ENCODE measurements around the gene ADGRD1.

ADGRD1 gene

GRCh38 chr12:131094831-131095805, 141.4 kb downstream of the ADGRD1 start:
- TF ChIP-seq EZH2 (IDR thresholded peaks at IDR 0.05) (no peak), FOXP2 (optimal IDR thresholded peaks at IDR 0.05; ENCODE audit: control extremely low read depth, extremely low read length, insufficient read depth) (no peak), POLR2AphosphoS5 (IDR thresholded peaks at IDR 0.05; ENCODE audit: borderline replicate concordance, low read depth, low read length) (no peak)
- Histone ChIP-seq H3K27ac (no peak overlapping the region), H3K9ac (ENCODE audit: insufficient read length) (no peak overlapping the region), H3K4me3 (no peak overlapping the region), H3K36me3 (ENCODE audit: insufficient read depth, low read length) (no peaks in the 10 kb centered on the region), H3K9me3 (ENCODE audit: low read depth, low read length) (no peaks in the 10 kb centered on the region)
- DNase-seq (ENCODE audit: low read depth, low spot score), result no peak

- H3K27ac ChIP-seq, result no peak overlapping the region
- H3K9me3 ChIP-seq (ENCODE audit: low read depth, low read length), result no peaks in the 10 kb centered on the region
- TF ChIP-seq FOXP2 (optimal IDR thresholded peaks at IDR 0.05; ENCODE audit: control extremely low read depth, extremely low read length, insufficient read depth) (no peak), POLR2AphosphoS5 (IDR thresholded peaks at IDR 0.05; ENCODE audit: borderline replicate concordance, low read depth, low read length) (no peak), EZH2 (IDR thresholded peaks at IDR 0.05) (no peak)
- H3K9ac ChIP-seq (ENCODE audit: insufficient read length), result no peak overlapping the region
- H3K4me3 ChIP-seq, result no peak overlapping the region
- no peak for DNase-seq (ENCODE audit: low read depth, low spot score)
- H3K36me3 ChIP-seq (ENCODE audit: insufficient read depth, low read length), result no peaks in the 10 kb centered on the region
Observed at GRCh38 chr12:131095826-131096680, 142.3 kb downstream of the ADGRD1 start.

DNA sequence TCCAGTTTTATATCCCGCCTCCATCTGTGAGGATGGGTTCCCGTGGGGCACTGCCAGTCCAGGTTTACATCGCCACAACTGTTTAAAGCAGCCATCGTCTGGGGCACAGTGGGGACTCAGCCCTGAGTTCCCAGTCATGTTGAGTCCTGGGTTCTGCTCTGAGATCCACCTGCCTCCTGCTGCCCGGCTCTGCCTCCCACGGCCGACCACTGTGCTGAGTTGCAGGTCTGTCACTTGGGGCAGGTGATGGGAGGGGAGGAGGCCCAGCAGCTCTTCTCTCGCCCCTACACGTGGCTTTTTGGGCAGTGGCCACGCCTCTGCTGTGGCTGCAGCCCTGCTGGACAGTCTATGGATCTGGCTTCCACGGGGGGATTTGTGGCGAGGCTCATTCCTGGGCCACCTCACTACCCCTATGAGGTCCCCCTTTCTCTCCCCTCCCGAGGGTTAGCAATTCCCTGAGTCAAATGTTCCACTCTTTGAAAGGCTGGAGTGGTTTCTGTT, 143.0 kb downstream of the ADGRD1 start:
- no peaks in the 10 kb centered on the region for H3K36me3 ChIP-seq (ENCODE audit: insufficient read depth, low read length)
- H3K27ac ChIP-seq, result no peak overlapping the region
- H3K9ac ChIP-seq (ENCODE audit: insufficient read length), result no peak overlapping the region
- no peaks in the 10 kb centered on the region for H3K9me3 ChIP-seq (ENCODE audit: low read depth, low read length)
- no peak for DNase-seq (ENCODE audit: low read depth, low spot score)
- H3K4me3 ChIP-seq, result no peak overlapping the region
- no peak for TF ChIP-seq EZH2 (IDR thresholded peaks at IDR 0.05)
- no peak for TF ChIP-seq POLR2AphosphoS5 (IDR thresholded peaks at IDR 0.05; ENCODE audit: borderline replicate concordance, low read depth, low read length)
- TF ChIP-seq FOXP2 (optimal IDR thresholded peaks at IDR 0.05; ENCODE audit: control extremely low read depth, extremely low read length, insufficient read depth), result no peak

GRCh38 chr12:131097202-131098177, 143.8 kb downstream of the ADGRD1 start:
- Histone ChIP-seq H3K9me3 (ENCODE audit: low read depth, low read length) (no peaks in the 10 kb centered on the region), H3K4me3 (no peak overlapping the region), H3K9ac (ENCODE audit: insufficient read length) (no peak overlapping the region), H3K27ac (no peak overlapping the region), H3K36me3 (ENCODE audit: insufficient read depth, low read length) (no peaks in the 10 kb centered on the region)
- TF ChIP-seq POLR2AphosphoS5 (IDR thresholded peaks at IDR 0.05; ENCODE audit: borderline replicate concordance, low read depth, low read length) (no peak), FOXP2 (optimal IDR thresholded peaks at IDR 0.05; ENCODE audit: control extremely low read depth, extremely low read length, insufficient read depth) (no peak), EZH2 (IDR thresholded peaks at IDR 0.05) (no peak)
- DNase-seq (ENCODE audit: low read depth, low spot score), result no peak

GRCh38 chr12:131098178-131098981, 144.7 kb downstream of the ADGRD1 start:
- Histone ChIP-seq H3K36me3 (ENCODE audit: insufficient read depth, low read length) (no peaks in the 10 kb centered on the region), H3K27ac (no peak overlapping the region), H3K9me3 (ENCODE audit: low read depth, low read length) (no peaks in the 10 kb centered on the region), H3K4me3 (no peak overlapping the region), H3K9ac (ENCODE audit: insufficient read length) (no peak overlapping the region)
- TF ChIP-seq POLR2AphosphoS5 (IDR thresholded peaks at IDR 0.05; ENCODE audit: borderline replicate concordance, low read depth, low read length) (no peak), EZH2 (IDR thresholded peaks at IDR 0.05) (no peak), FOXP2 (optimal IDR thresholded peaks at IDR 0.05; ENCODE audit: control extremely low read depth, extremely low read length, insufficient read depth) (no peak)
- DNase-seq (ENCODE audit: low read depth, low spot score), result no peak

- Histone ChIP-seq H3K36me3 (ENCODE audit: insufficient read depth, low read length) (no peaks in the 10 kb centered on the region), H3K9me3 (ENCODE audit: low read depth, low read length) (no peaks in the 10 kb centered on the region), H3K9ac (ENCODE audit: insufficient read length) (no peak overlapping the region), H3K27ac (no peak overlapping the region), H3K4me3 (no peak overlapping the region)
- no peak for DNase-seq (ENCODE audit: low read depth, low spot score)
- TF ChIP-seq POLR2AphosphoS5 (IDR thresholded peaks at IDR 0.05; ENCODE audit: borderline replicate concordance, low read depth, low read length), result no peak
- no peak for TF ChIP-seq FOXP2 (optimal IDR thresholded peaks at IDR 0.05; ENCODE audit: control extremely low read depth, extremely low read length, insufficient read depth)
- no peak for TF ChIP-seq EZH2 (IDR thresholded peaks at IDR 0.05)
Observed at GRCh38 chr12:131100031-131100674, 146.4 kb downstream of the ADGRD1 start.

Measured in SK-N-MC (cell line).